Measurements from ENCODE around the gene WDR70.
"Not testable (repeated sequence)": the region's sequence is repeated elsewhere in the genome, so short reads cannot be mapped to it uniquely, and the experiment has no call there.

Gene WDR70

DNA sequence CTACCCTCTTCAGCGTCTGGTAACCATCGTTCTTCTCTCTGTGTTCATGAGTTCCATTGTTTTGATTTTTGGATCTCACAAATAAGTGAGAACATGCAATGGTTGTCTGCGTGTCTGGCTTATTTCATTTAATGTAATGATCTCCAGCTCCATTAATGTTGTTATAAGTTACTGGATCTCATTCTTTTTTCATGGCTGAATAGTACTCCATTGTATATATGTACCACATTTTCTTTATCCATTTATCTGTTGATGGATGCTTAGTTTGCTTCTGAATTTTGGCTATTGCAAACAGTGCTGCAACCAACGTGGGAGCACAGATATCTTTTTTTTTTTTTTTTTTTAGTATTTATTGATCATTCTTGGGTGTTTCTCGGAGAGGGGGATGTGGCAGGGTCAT, 139.2 kb downstream of the WDR70 start:
- DNase-seq = not testable (repeated sequence)

DNA sequence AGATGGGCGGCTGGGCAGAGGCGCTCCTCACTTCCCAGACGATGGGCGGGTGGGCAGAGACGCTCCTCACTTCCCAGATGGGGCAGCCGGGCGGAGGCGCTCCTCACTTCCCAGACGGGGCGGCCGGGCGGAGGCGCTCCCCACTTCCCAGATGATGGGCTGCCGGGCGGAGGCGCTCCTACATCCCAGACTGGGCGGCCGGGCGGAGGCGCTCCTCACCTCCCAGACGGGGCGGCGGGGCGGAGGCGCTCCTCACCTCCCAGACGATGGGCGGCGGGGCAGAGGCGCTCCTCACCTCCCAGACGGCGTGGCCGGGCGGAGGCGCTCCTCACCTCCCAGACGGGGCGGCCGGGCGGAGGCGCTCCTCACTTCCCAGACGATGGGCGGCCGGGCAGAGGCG, 140.2 kb downstream of the WDR70 start:
- DNase-seq = no peak

GRCh38 chr5:37519807-37520206, 140.7 kb downstream of the WDR70 start:
- DNase-seq = no peak

- DNase-seq = no peak
Measured at GRCh38 chr5:37520811-37521210, 141.7 kb downstream of the WDR70 start.

DNA sequence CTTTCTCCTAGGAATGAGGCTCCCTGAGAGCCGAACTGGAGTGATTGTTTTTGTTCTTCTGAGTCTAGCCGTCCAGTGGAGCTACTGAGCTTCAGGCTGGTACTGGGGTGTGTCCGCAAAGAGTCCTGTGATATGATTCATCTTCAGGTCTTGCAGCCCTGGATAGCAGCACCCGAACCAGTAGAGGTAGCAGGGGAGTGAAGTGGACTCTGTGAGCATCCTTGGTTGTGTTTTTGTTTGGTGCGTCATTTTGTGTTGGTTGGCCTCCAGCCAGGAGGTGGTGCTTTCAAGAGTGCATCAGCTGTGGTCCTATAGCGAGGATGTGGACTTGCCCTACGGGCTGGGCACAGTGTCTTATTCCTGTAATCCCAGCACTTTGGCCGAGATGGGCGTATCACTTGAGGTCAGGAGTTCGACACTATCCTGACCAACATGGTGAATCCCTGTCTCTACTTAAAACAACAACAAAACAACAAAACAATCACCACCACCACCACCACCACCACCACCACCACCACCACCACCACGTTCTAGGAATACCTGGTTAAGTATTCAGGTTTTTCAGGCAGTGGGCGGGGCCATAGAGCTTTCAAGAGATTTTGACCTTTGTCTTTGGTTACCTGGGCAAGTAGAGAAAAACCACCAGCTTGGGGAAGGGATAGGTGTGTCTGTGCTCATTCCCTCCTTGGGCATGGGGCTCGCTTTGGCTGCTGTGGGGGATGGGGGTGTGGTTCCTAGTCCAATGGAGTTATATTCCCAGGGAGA, 154.0 kb downstream of the WDR70 start:
- DNase-seq = no peak

DNA sequence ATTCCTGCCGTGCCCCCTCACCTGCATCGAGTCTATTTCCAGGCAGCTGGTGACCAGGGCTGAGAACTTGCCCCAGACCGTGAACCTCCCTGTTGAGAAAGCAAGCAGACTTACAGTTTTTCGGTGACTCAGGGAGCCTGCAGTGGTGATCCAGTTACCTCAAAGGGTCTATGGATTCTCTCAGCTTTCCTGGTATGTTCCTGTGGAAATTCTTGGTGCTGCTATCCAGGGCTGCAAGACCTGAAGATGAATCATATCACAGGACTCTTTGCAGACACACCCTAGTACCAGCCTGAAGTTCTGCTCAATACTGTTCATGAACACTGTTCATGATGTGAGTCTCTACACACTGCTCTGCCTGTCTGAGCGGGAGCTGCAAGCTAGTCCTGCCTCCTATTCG, 154.7 kb downstream of the WDR70 start:
- DNase-seq = no peak

DNA sequence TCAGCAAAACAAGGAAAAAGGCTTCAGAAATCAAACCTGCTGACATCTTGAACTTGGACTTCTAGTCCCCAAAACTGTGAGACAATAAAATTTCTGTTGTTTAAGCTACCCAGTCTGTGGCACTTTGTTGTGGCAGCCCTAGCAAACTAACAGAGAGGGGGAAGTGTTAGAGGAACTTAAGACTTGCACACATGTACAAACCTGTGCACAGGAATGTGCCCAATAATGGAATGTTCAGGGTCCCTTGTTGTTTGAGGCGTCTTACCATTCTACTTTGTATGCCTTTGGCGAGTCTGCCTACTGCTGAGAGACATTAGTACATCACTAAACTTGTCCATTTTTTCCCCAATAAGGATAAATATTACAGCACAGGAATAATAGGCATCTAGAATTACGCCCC, 160.3 kb downstream of the WDR70 start:
- DNase-seq = no peak

- DNase-seq = no peak
Measured at GRCh38 chr5:37543216-37543615, 164.1 kb downstream of the WDR70 start.

DNA sequence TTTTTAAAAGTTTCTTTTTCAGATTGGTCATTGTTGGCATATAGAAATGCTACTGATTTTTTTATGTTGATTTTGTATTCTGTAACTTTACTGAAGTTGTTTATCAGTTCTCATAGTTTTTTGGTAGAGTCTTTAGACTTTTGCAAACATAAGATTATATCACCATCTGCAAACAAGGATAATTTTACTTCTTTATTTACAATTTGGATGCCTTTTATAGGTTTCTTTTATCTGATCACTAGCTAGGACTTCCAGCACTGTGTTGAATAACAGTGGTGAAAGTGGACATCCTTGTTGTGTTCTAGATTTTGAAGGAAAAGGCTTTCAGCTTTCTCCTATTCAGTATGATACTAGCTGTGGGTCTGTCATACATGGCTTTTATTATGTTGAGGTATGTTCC, 170.3 kb downstream of the WDR70 start:
- DNase-seq = no peak

GRCh38 chr5:37552161-37552560, 173.0 kb downstream of the WDR70 start:
- DNase-seq = no peak

DNA sequence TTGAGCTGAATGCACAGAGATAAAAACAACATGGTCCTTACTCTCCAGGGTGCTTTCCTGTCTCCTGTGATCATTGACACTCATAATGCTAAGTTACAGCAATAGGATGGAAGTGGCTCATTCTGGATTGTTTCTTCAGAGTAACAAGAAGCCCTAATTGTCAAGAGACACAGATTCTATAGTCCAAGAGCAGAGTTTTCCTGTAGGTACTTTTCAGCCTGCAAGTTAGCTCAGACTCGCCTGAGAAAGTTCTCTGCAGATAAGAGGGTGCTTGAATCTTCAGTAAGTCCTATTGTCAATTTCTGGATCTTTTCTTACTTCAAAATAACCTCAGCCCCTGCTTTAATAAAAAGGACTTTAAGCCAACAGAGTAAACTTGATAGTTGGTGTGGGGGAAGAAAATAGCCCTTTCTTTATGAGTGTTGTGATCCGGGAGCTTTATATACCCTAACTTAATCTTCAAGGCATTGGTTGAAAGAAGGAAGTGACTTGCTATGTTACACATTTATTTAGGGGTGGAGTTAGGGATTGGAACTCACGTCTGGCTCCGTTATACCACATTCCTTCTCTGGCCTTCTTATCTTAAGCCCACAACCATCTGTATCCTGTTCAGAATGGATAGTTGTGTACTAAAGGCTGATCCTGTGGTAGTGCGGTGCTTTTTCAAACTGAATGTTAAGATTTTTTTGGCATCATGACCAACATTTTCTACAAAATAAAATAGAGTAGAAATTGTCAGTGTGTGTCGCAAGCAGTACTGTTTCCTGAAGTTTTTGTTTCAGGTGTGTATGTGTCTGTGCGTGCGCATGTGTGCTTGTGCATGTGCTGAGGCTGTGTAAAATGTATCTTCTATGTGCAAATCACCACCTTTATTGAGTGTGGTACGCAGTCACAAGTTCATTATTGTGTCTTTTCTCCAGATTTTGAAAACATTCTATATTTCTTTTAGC, 173.9 kb downstream of the WDR70 start:
- DNase-seq = no peak

- DNase-seq = no peak
Measured at GRCh38 chr5:37553720-37554404, 174.7 kb downstream of the WDR70 start.

DNA sequence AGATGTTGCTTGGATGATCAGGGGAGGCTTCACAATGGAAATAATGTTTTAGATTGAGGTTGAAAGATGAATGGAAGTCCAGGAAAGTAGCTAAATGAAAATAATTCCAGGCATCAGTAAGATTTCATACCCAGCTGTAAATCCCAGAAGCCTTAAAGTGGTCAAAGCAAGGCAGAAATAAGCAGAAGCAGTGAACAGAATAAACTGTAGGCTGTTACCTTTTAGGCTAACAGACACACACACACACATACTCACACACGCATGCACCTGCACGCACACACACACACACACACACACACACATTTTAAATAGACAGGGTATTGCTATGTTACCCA, 175.3 kb downstream of the WDR70 start:
- DNase-seq = no peak

GRCh38 chr5:37554938-37555337, 175.8 kb downstream of the WDR70 start:
- DNase-seq = no peak

DNA sequence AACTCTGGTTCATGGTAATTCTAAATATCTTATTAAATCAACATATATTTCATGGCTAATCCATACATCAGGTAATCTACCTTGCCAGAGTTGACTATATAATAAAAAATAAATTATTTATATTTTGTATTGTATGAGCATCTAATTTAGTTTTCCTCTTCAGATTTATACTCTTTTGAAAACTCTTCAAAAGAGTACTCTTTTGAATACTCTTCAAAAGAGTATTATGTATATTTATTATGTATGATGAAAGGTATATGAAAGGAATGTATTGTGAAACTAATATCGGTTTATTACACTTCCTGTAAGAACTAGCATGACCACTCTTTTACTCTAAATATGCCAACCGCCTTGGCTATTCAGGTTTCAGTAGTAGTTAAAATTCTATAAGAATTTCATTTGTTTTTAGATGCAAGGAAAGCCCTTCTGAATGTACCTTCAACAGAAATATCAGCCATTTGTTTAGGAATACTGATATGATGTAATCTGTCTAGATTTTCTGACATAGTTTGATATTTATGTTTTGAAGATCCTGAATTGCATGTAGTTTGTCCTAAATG, 178.7 kb downstream of the WDR70 start:
- no peak for DNase-seq

DNA sequence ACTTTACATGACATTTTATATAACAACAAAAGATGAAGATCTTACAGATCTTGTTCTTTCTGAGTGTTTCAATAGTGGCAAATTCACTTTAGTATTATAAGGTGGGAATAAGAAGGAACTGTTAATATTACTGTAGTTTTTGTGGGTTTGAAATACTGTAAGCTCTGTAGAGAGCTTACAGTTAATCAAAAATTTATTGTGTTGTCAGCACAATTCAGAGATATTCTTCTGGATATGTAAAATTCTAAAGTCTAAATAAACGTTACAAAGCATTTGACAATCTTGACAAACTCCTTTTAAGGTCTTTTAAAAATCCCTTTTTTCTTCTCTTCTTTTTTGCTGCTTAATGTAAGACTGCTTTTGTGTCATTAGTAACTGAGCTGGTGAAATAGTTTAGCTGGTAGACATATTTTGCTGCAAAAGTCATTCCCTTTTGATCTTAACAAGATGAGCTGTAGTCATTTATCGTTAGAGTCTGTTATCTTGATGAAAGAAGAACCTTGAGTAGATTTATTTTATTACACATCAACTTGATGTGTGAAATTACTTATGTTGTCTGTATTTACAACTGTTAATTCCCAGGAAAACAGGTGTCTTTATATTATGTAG, 186.0 kb downstream of the WDR70 start:
- no peak for DNase-seq

- DNase-seq = no peak
Measured at GRCh38 chr5:37567566-37567965, 188.4 kb downstream of the WDR70 start.

GRCh38 chr5:37568018-37568753, 189.1 kb downstream of the WDR70 start:
- no peak for DNase-seq

DNA sequence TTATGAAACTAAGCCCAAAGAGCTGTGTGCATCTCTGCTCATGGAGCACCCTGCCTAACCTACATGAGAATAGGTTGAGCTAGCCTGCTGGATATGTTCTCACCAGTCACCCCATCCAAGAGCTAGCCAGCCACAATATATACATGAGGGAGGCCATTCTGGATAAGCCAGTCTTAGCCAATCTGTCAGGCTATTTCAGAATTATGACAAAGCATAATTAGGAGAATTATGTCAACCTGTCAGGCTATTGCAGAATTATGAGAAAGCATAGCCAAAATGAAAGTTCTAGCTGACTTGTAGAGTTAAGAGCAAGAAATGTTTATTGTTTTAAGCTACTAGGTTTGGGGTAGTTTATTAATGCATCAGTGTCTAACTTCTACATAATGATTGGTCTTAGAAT, 189.8 kb downstream of the WDR70 start:
- no peak for DNase-seq

GRCh38 chr5:37569466-37569865, 190.3 kb downstream of the WDR70 start:
- DNase-seq = no peak

- no peak for DNase-seq
Measured at GRCh38 chr5:37570597-37570996, 191.5 kb downstream of the WDR70 start.

- DNase-seq = no peak
Measured at GRCh38 chr5:37571985-37572384, 192.9 kb downstream of the WDR70 start.

Measured in cortex of kidney (tissue), 1 donor.